A673 (cell line): Measurements from ENCODE around the gene APBA1.

Experiments used
- CTCF ChIP-seq: fragments of 300-800, 200-600 bp; sonication (generic); conservative IDR thresholded peaks from 2 replicates; pipeline ENCODE4 v1.5.1; 2017; ENCODE audit warnings: low read depth, mild to moderate bottlenecking, antibody characterized with exemption, low read length, moderate library complexity, mixed read lengths
- EZH2 ChIP-seq: fragments of 200-600 bp; sonication (generic); IDR thresholded peaks from 2 replicates; pipeline ENCODE4 v1.6.1; 2017; ENCODE audit warnings: borderline replicate concordance, low read depth, mild to moderate bottlenecking, mixed read lengths, antibody characterized with exemption, low read length; ENCODE audit not compliant: poor library complexity, severe bottlenecking

DNA sequence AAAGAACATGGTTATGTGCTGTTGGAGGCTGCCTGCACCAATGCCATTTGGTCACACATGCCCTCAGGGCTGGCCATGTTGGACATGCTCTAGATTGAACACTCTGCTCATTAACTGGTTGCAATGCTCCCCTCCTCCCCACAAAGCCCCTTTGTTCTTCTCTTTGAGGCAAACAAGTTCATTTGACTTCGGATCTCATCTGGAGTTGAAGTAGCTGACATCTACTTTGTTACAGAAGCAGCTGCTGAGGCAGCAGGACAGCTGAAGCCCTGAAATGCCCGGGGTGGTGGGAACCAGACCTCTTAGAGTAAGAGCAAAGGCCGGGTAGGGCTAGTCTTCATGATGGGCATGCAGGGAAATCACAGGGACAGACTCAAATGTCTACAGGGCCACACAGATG is 123.5 kb downstream of the APBA1 start:
- TF ChIP-seq CTCF (no peak), EZH2 (no peak)
